Measurements from ENCODE around the gene FMOD.

DNA sequence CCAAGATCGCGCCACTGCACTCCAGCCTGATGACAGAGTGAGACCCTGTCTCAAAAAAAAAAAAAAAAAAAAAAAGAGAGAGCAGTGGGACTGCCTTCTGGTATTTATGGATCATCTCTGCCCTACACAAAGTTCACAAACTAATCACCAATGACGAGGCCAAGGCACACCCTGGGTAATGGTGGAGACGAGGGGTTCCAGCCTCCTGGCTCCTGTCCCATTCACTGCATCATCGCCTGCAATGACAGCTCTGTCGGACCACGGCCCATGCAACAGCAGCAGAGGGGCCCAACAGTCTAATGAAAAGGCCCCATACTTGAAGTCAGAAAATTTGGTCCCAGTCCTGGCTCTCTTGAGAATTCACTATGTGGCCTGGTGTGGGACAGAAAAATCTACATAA, 48.5 kb downstream of the FMOD start:
- TF ChIP-seq, protein P1, sequence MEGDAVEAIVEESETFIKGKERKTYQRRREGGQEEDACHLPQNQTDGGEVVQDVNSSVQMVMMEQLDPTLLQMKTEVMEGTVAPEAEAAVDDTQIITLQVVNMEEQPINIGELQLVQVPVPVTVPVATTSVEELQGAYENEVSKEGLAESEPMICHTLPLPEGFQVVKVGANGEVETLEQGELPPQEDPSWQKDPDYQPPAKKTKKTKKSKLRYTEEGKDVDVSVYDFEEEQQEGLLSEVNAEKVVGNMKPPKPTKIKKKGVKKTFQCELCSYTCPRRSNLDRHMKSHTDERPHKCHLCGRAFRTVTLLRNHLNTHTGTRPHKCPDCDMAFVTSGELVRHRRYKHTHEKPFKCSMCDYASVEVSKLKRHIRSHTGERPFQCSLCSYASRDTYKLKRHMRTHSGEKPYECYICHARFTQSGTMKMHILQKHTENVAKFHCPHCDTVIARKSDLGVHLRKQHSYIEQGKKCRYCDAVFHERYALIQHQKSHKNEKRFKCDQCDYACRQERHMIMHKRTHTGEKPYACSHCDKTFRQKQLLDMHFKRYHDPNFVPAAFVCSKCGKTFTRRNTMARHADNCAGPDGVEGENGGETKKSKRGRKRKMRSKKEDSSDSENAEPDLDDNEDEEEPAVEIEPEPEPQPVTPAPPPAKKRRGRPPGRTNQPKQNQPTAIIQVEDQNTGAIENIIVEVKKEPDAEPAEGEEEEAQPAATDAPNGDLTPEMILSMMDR (conservative IDR thresholded peaks at IDR 0.05; ENCODE audit: low read length), result no peak
- no peak for TF ChIP-seq EZH2phosphoT487 (IDR thresholded peaks at IDR 0.05; ENCODE audit: borderline replicate concordance, low read depth, low read length)

All from OCI-LY7 (cell line).